HCT116 (cell line): Measurements from ENCODE around the gene DLG2. TPM values are rescaled to one million over a fixed set of nuclear protein-coding genes. Genes with fewer than 3 reads are reported as not detected.

Experiments
- ATAC-seq: fragments of 200-7000 bp; cut with Tn5 transposase; 2 replicates; pipeline ENCODE4 v1.9.1; 2020; ENCODE audit warnings: mild to moderate bottlenecking, moderate library complexity
- BruUV-seq: library from RNA; stranded (reverse); fragments of 400-500 nt; replicated peaks from 2 replicates; lab custom pipeline; 2021; lab: Mats Ljungman, UMichigan
- CTCF ChIA-PET: fragments of 300-600 bp; sonication (Branson Sonifier 250); formaldehyde crosslinking; loops from one replicate; lab custom pipeline; 2021; ENCODE audit warnings: antibody characterized with exemption; lab: Charles Lee
- POLR2A ChIA-PET: fragments of 300-600, 350-600 bp; sonication (Branson Sonifier 250); formaldehyde crosslinking; loops from one replicate; lab custom pipeline; 2021; ENCODE audit warnings: antibody characterized with exemption; lab: Charles Lee
- RAD21 ChIA-PET, 2 experiments: fragments of 300-600 bp; sonication (Branson Sonifier 250); formaldehyde crosslinking; loops; one replicate each; lab custom pipeline; 2023; ENCODE audit warnings: low total read pairs in 2 of 2; ENCODE audit not compliant: uncharacterized antibody in 2 of 2, unreplicated experiment in 2 of 2, low non-redundant PET in 1 of 2; lab: Charles Lee
- DNase-seq: peaks from one replicate; pipeline ENCODE4 v3.0.0-alpha.2; 2010; ENCODE audit warnings: low read depth, low spot score
- H2AFZ ChIP-seq: fragments of 200-600 bp; shearing (Covaris generic), sonication (generic); 2 replicates; pipeline ENCODE4 v1.6.1; 2017; ENCODE audit warnings: low read depth, mixed run types, mixed read lengths, antibody characterized with exemption, low read length; ENCODE audit not compliant: poor library complexity, severe bottlenecking
- H3K27ac ChIP-seq: 2 replicates; pipeline ENCODE4 v1.5.1; 2012; ENCODE audit warnings: low read depth, low read length
- H3K27me3 ChIP-seq: fragments of 200-600 bp; sonication (generic); 2 replicates; pipeline ENCODE4 v1.6.1; 2016; ENCODE audit warnings: mixed run types, low read length, mixed read lengths; ENCODE audit not compliant: insufficient read depth
- H3K36me3 ChIP-seq, 2 experiments: fragments of 200-500 bp in 1 of 2; fragments of 200-600 bp in 1 of 2; sonication (Bioruptor generic) in 1 of 2; sonication (generic) in 1 of 2; 2 replicates each; pipeline versions ENCODE4 v1.5.1 to v1.6.1; 2014 to 2016; ENCODE audit warnings: low read length in 2 of 2, inconsistent platforms in 1 of 2, mixed read lengths in 1 of 2, mixed run types in 1 of 2; ENCODE audit not compliant: insufficient read depth in 2 of 2, control insufficient read depth in 1 of 2
- H3K4me1 ChIP-seq, 2 experiments: fragments of 200-600 bp in 1 of 2; sonication (generic) in 1 of 2; 2 replicates each; pipeline versions ENCODE4 v1.5.1 to v1.6.1; 2012 to 2017; ENCODE audit warnings: low read length in 2 of 2, inconsistent platforms in 1 of 2, mild to moderate bottlenecking in 1 of 2, mixed read lengths in 1 of 2, mixed run types in 1 of 2, moderate library complexity in 1 of 2; ENCODE audit not compliant: insufficient read depth in 2 of 2, control insufficient read depth in 1 of 2
- H3K4me2 ChIP-seq: fragments of 200-600 bp; sonication (generic); 2 replicates; pipeline ENCODE4 v1.6.1; 2017; ENCODE audit warnings: mixed run types, low read length, mixed read lengths
- H3K4me3 ChIP-seq, 2 experiments: fragments of 200-600 bp in 1 of 2; sonication (generic) in 1 of 2; replicated peaks in 1 of 2; 2 replicates each; pipeline ENCODE4 v1.5.1; 2011 to 2016; ENCODE audit warnings: low read length in 2 of 2, control low read depth in 1 of 2, low read depth in 1 of 2, mild to moderate bottlenecking in 1 of 2, mixed read lengths in 1 of 2, mixed run types in 1 of 2
- H3K79me2 ChIP-seq: fragments of 200-600 bp; sonication (generic); 2 replicates; pipeline ENCODE4 v1.6.1; 2017; ENCODE audit warnings: mild to moderate bottlenecking, mixed run types, low read length, moderate library complexity, mixed read lengths; ENCODE audit not compliant: insufficient read depth
- H3K9ac ChIP-seq: fragments of 200-600 bp; sonication (generic); 2 replicates; pipeline ENCODE4 v1.6.1; 2016; ENCODE audit warnings: low read length, mixed read lengths
- H3K9me2 ChIP-seq: fragments of 200-600 bp; sonication (generic), shearing (Covaris generic); 2 replicates; pipeline ENCODE4 v1.6.1; 2017; ENCODE audit warnings: mixed run types, mild to moderate bottlenecking, moderate library complexity; ENCODE audit not compliant: insufficient read depth
- H3K9me3 ChIP-seq, 2 experiments: fragments of 200-500 bp in 1 of 2; fragments of 200-600 bp in 1 of 2; sonication (Bioruptor generic) in 1 of 2; sonication (generic) in 1 of 2; 2 replicates each; pipeline ENCODE4 v1.6.1; 2014 to 2017; ENCODE audit warnings: low read length in 2 of 2, mixed read lengths in 2 of 2, inconsistent platforms in 1 of 2, low read depth in 1 of 2, mild to moderate bottlenecking in 1 of 2, mixed run types in 1 of 2, moderate library complexity in 1 of 2; ENCODE audit not compliant: control insufficient read depth in 1 of 2, insufficient read depth in 1 of 2
- H4K20me1 ChIP-seq: fragments of 200-600 bp; sonication (generic), shearing (Covaris generic); 2 replicates; pipeline ENCODE4 v1.6.1; 2017; ENCODE audit warnings: mixed run types, mild to moderate bottlenecking, moderate library complexity; ENCODE audit not compliant: insufficient read depth
- CBX3 ChIP-seq: IDR thresholded peaks from 2 replicates; pipeline ENCODE4 v1.6.1; 2012; ENCODE audit warnings: low read depth
- CEBPB ChIP-seq: IDR thresholded peaks from 2 replicates; pipeline ENCODE4 v1.6.1; 2012; ENCODE audit warnings: low read depth
- EGR1 ChIP-seq: IDR thresholded peaks from 2 replicates; pipeline ENCODE4 v1.6.1; 2012; ENCODE audit warnings: low read depth
- ELF1 ChIP-seq: IDR thresholded peaks from 2 replicates; pipeline ENCODE4 v1.6.1; 2012; ENCODE audit warnings: low read depth, borderline replicate concordance
- EZH2 ChIP-seq: fragments of 200-600 bp; sonication (generic); IDR thresholded peaks from 2 replicates; pipeline ENCODE4 v1.6.1; 2017; ENCODE audit warnings: antibody characterized with exemption, mixed run types
- EZH2phosphoT487 ChIP-seq: fragments of 200-600 bp; IDR thresholded peaks from 2 replicates; pipeline ENCODE4 v1.6.1; 2018; ENCODE audit warnings: antibody characterized with exemption, borderline replicate concordance
- FOSL1 ChIP-seq: IDR thresholded peaks from 2 replicates; pipeline ENCODE4 v1.6.1; 2012; ENCODE audit warnings: low read depth
- JUND ChIP-seq: IDR thresholded peaks from 2 replicates; pipeline ENCODE4 v1.6.1; 2012
- POLR2A ChIP-seq: IDR thresholded peaks from 2 replicates; pipeline ENCODE4 v1.7.0; 2011; ENCODE audit warnings: borderline replicate concordance; ENCODE audit not compliant: insufficient read depth, insufficient read length; ENCODE audit errors: extremely low read depth
- POLR2AphosphoS5 ChIP-seq: IDR thresholded peaks from 2 replicates; pipeline ENCODE4 v1.6.1; 2011; ENCODE audit warnings: mild to moderate bottlenecking, low read depth, low read length, moderate library complexity
- RAD21 ChIP-seq: IDR thresholded peaks from 2 replicates; pipeline ENCODE4 v1.6.1; 2012; ENCODE audit warnings: low read depth, mild to moderate bottlenecking
- REST ChIP-seq: IDR thresholded peaks from 2 replicates; pipeline ENCODE4 v1.6.1; 2012; ENCODE audit warnings: low read depth
- SP1 ChIP-seq: IDR thresholded peaks from 2 replicates; pipeline ENCODE4 v1.6.1; 2012; ENCODE audit warnings: low read depth
- SRF ChIP-seq: IDR thresholded peaks from 2 replicates; pipeline ENCODE4 v1.6.1; 2012; ENCODE audit warnings: low read depth
- TCF7L2 ChIP-seq: IDR thresholded peaks from 2 replicates; pipeline ENCODE4 v1.7.0; 2011; ENCODE audit warnings: borderline replicate concordance, inconsistent platforms; ENCODE audit not compliant: insufficient read depth, insufficient read length; ENCODE audit errors: extremely low read depth
- ZBTB33 ChIP-seq: IDR thresholded peaks from 2 replicates; pipeline ENCODE4 v1.6.1; 2011; ENCODE audit warnings: mild to moderate bottlenecking, low read length, moderate library complexity; ENCODE audit not compliant: insufficient replicate concordance; ENCODE audit errors: extremely low read depth
- ZFX ChIP-seq: fragments of 450-650 bp; IDR thresholded peaks from 2 replicates; pipeline ENCODE4 v1.6.1; 2017
- intact Hi-C: fragments of 100-400 bp; cut with micrococcal nuclease; formaldehyde crosslinking; loops from 2 replicates; pipeline ENCODE4 v1.10.0; 2022
- total RNA-seq: library from RNA; stranded (reverse); gene quantifications from one replicate; pipeline ENCODE4 v1.2.1, GENCODE V29; 2021; ENCODE audit not compliant: unreplicated experiment
- TF ChIP-seq, protein P1 (sequence below): IDR thresholded peaks from 2 replicates; pipeline ENCODE4 v1.6.1; 2012
- TF ChIP-seq, protein P2 (sequence below): IDR thresholded peaks from 2 replicates; pipeline ENCODE4 v1.6.1; 2012

The DLG2 gene
- total RNA-seq, 1 experiment from 2014 or later = 2.4 TPM

DNA sequence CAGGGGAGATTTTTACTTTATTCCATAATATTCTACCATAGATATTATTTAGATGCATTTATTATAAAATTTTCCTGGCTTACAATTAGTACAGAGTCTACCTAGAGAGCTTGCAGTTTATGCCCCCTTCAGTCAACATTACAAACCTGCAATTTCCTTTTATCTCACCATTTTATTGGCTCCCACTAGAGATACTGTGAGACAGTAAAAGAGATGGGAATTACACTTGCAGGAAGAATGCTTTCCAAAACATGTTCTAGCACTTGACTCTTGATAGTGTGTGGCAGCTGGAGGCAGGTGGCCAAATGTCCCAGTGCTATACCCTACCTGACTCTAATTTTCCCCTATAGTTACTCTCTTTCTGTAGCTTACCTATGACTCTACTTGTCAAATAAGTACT is 863.2 kb downstream of the DLG2 start:
- no peaks in the 10 kb centered on the region for H3K4me1 ChIP-seq
- no peak overlapping the region for H3K4me2 ChIP-seq
- H3K9ac ChIP-seq = no peak overlapping the region
- BruUV-seq = no TSS peak
- H3K9me2 ChIP-seq = no peaks in the 10 kb centered on the region
- no peak overlapping the region for H2AFZ ChIP-seq
- DNase-seq (no peak), ATAC-seq (no peak)
- TF ChIP-seq, protein P1, sequence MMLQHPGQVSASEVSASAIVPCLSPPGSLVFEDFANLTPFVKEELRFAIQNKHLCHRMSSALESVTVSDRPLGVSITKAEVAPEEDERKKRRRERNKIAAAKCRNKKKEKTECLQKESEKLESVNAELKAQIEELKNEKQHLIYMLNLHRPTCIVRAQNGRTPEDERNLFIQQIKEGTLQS = no peak
- TF ChIP-seq POLR2AphosphoS5 (no peak), EZH2phosphoT487 (no peak), JUND (no peak), POLR2A (no peak), FOSL1 (no peak), SP1 (no peak), CEBPB (no peak), REST (no peak), CBX3 (no peak), EZH2 (no peak), TCF7L2 (no peak), ELF1 (no peak), SRF (no peak), ZBTB33 (no peak), ZFX (no peak), RAD21 (no peak), EGR1 (no peak)
- TF ChIP-seq, protein P2, sequence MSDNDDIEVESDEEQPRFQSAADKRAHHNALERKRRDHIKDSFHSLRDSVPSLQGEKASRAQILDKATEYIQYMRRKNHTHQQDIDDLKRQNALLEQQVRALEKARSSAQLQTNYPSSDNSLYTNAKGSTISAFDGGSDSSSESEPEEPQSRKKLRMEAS = no peak
- CTCF ChIA-PET = no interaction called here
- H3K27me3 ChIP-seq = no peaks in the 10 kb centered on the region
- no peaks in the 10 kb centered on the region for H3K9me3 ChIP-seq
- no peak overlapping the region for H3K27ac ChIP-seq
- RAD21 ChIA-PET = no interaction called here
- H3K79me2 ChIP-seq = no peaks in the 10 kb centered on the region
- H3K36me3 ChIP-seq = no peaks in the 10 kb centered on the region
- H4K20me1 ChIP-seq = no peaks in the 10 kb centered on the region
- intact Hi-C loops = no loop called here
- POLR2A ChIA-PET = no interaction called here
- H3K4me3 ChIP-seq = no peak overlapping the region
